MM.1S (cell line): Measurements from ENCODE around the gene OR8D2.

Experiments
- DNase-seq: peaks from one replicate; pipeline ENCODE4 v3.0.0-alpha.2; 2015
- H2AFZ ChIP-seq: fragments of 300-600 bp; sonication (generic); 2 replicates; pipeline ENCODE4 v1.6.0; 2016; ENCODE audit warnings: antibody characterized with exemption, low read length
- H3F3A ChIP-seq: fragments of 300-600 bp; sonication (generic); 2 replicates; pipeline ENCODE4 v1.6.1; 2016; ENCODE audit warnings: mild to moderate bottlenecking, antibody characterized with exemption, low read length, moderate library complexity, mixed read lengths; ENCODE audit not compliant: insufficient read depth
- H3K27ac ChIP-seq: fragments of 300-600 bp; sonication (generic); 2 replicates; pipeline ENCODE4 v1.5.1; 2016; ENCODE audit warnings: mild to moderate bottlenecking, low read length
- H3K27me3 ChIP-seq: fragments of 300-600 bp; sonication (generic); replicated peaks from 2 replicates; pipeline ENCODE4 v1.6.0; 2016; ENCODE audit warnings: low read length; ENCODE audit not compliant: insufficient read depth
- H3K36me3 ChIP-seq: fragments of 300-600 bp; sonication (generic); replicated peaks from 2 replicates; pipeline ENCODE4 v1.6.1; 2016; ENCODE audit warnings: mild to moderate bottlenecking, low read length, mixed read lengths; ENCODE audit not compliant: insufficient read depth
- H3K4me1 ChIP-seq: fragments of 300-600 bp; sonication (generic); 2 replicates; pipeline ENCODE4 v1.6.1; 2016; ENCODE audit warnings: low read length, mixed read lengths
- H3K4me2 ChIP-seq: fragments of 300-600 bp; sonication (generic); 2 replicates; pipeline ENCODE4 v1.6.0; 2016; ENCODE audit warnings: low read depth, low read length
- H3K4me3 ChIP-seq: fragments of 300-600 bp; sonication (generic); 2 replicates; pipeline ENCODE4 v1.5.1; 2016; ENCODE audit warnings: low read length, mixed read lengths
- H3K79me2 ChIP-seq: fragments of 300-600 bp; sonication (generic); 2 replicates; pipeline ENCODE4 v1.6.1; 2016; ENCODE audit warnings: mixed run types, low read length, mixed read lengths
- H3K9ac ChIP-seq: fragments of 300-600 bp; sonication (generic); 2 replicates; pipeline ENCODE4 v1.6.1; 2016; ENCODE audit warnings: low read length, mixed read lengths
- H3K9me2 ChIP-seq: fragments of 300-600 bp; sonication (generic); replicated peaks from 2 replicates; pipeline ENCODE4 v1.6.1; 2016; ENCODE audit warnings: mild to moderate bottlenecking, low read length, mixed read lengths; ENCODE audit not compliant: insufficient read depth
- H3K9me3 ChIP-seq: fragments of 300-600 bp; sonication (generic); replicated peaks from 2 replicates; pipeline ENCODE4 v1.6.1; 2016; ENCODE audit warnings: mild to moderate bottlenecking, low read length, mixed read lengths; ENCODE audit not compliant: insufficient read depth
- H4K20me1 ChIP-seq: fragments of 300-600 bp; sonication (generic); 2 replicates; pipeline ENCODE4 v1.6.1; 2016; ENCODE audit warnings: mild to moderate bottlenecking, low read length, moderate library complexity, mixed read lengths; ENCODE audit not compliant: insufficient read depth
- CTCF ChIP-seq: fragments of 300-600 bp; sonication (generic); IDR thresholded peaks from 2 replicates; pipeline ENCODE4 v1.5.1; 2016; ENCODE audit warnings: antibody characterized with exemption, low read length, mixed read lengths
- EZH2 ChIP-seq: fragments of 300-600 bp; sonication (generic); optimal IDR thresholded peaks from 2 replicates; pipeline ENCODE3; 2017; ENCODE audit warnings: low read depth, mild to moderate bottlenecking, antibody characterized with exemption, low read length, mixed read lengths
- EZH2phosphoT487 ChIP-seq: fragments of 300-600 bp; sonication (generic); IDR thresholded peaks from 2 replicates; pipeline ENCODE4 v1.6.1; 2018; ENCODE audit warnings: antibody characterized with exemption, low read length

Gene OR8D2

GRCh38 chr11:124344346-124344745, 24.3 kb upstream of the OR8D2 start:
- Histone ChIP-seq H3K79me2 (no peaks in the 10 kb centered on the region), H3K4me1 (no peaks in the 10 kb centered on the region), H3K36me3 (no peaks in the 10 kb centered on the region), H3K4me2 (no peak overlapping the region), H3K27ac (no peak overlapping the region), H3K9me3 (no peaks in the 10 kb centered on the region), H3K9ac (no peak overlapping the region), H4K20me1 (no peaks in the 10 kb centered on the region), H3K9me2 (no peaks in the 10 kb centered on the region; the same call in 1 of the 2 replicates), H3K4me3 (no peak overlapping the region), H3K27me3 (no peaks in the 10 kb centered on the region), H3F3A (no peaks in the 10 kb centered on the region), H2AFZ (no peak overlapping the region)
- TF ChIP-seq CTCF (no peak), EZH2 (no peak)
- DNase-seq, result no peak

- H3F3A ChIP-seq, result no peaks in the 10 kb centered on the region
- H3K9me3 ChIP-seq, result no peaks in the 10 kb centered on the region
- no peaks in the 10 kb centered on the region for H3K27me3 ChIP-seq
- H3K4me3 ChIP-seq, result no peak overlapping the region
- no peak overlapping the region for H3K4me2 ChIP-seq
- TF ChIP-seq CTCF, result no peak
- TF ChIP-seq EZH2, result no peak
- no peak for TF ChIP-seq EZH2phosphoT487
- no peaks in the 10 kb centered on the region for H3K9me2 ChIP-seq
- H3K79me2 ChIP-seq, result no peaks in the 10 kb centered on the region
- H3K27ac ChIP-seq, result no peak overlapping the region
- no peaks in the 10 kb centered on the region for H3K4me1 ChIP-seq
- H2AFZ ChIP-seq, result no peak overlapping the region
- no peaks in the 10 kb centered on the region for H4K20me1 ChIP-seq
- no peaks in the 10 kb centered on the region for H3K36me3 ChIP-seq
- H3K9ac ChIP-seq, result no peak overlapping the region
- no peak for DNase-seq
Observed at GRCh38 chr11:124340142-124340447, 20.1 kb upstream of the OR8D2 start.

- H3F3A ChIP-seq, result no peaks in the 10 kb centered on the region
- no peak overlapping the region for H3K4me3 ChIP-seq
- H3K4me1 ChIP-seq, result no peaks in the 10 kb centered on the region
- H2AFZ ChIP-seq, result no peak overlapping the region
- no peak overlapping the region for H3K9ac ChIP-seq
- no peaks in the 10 kb centered on the region for H3K9me3 ChIP-seq
- no peaks in the 10 kb centered on the region for H4K20me1 ChIP-seq
- TF ChIP-seq EZH2phosphoT487, result no peak
- no peak for TF ChIP-seq EZH2
- no peak for TF ChIP-seq CTCF
- no peak for DNase-seq
- H3K36me3 ChIP-seq, result no peaks in the 10 kb centered on the region
- H3K27ac ChIP-seq, result no peak overlapping the region
- no peak overlapping the region for H3K4me2 ChIP-seq
- no peaks in the 10 kb centered on the region for H3K9me2 ChIP-seq
- H3K27me3 ChIP-seq, result no peaks in the 10 kb centered on the region
- no peaks in the 10 kb centered on the region for H3K79me2 ChIP-seq
Observed at GRCh38 chr11:124339396-124340141, 19.6 kb upstream of the OR8D2 start.
